ENCODE results near the gene DPYD.

Gene DPYD

GRCh38 chr1:97901017-97901658 lies 19.7 kb downstream of the DPYD start:
- Histone ChIP-seq H3K4me1 (ENCODE audit: low read depth, poor library complexity, severe bottlenecking) (no peaks in the 10 kb centered on the region), H3K27me3 (ENCODE audit: insufficient read depth, low read depth) (no peaks in the 10 kb centered on the region), H3K4me3 (IDR thresholded peaks at IDR 0.05; ENCODE audit: insufficient read depth, low read depth, low read length) (no peak overlapping the region), H3K4me2 (no peak overlapping the region), H3K36me3 (ENCODE audit: insufficient read depth) (no peaks in the 10 kb centered on the region), H2AFZ (ENCODE audit: low read depth) (no peak overlapping the region), H3K9ac (no peak overlapping the region), H3K79me2 (ENCODE audit: insufficient read depth, low read depth) (no peaks in the 10 kb centered on the region), H3K27ac (no peak overlapping the region), H4K20me1 (ENCODE audit: insufficient read depth) (no peaks in the 10 kb centered on the region)
- no peak for TF ChIP-seq CTCF (conservative IDR thresholded peaks at IDR 0.05; ENCODE audit: low read depth, low read length)

- Histone ChIP-seq H3K27me3 (ENCODE audit: insufficient read depth, low read depth) (no peaks in the 10 kb centered on the region), H3K79me2 (ENCODE audit: insufficient read depth, low read depth) (no peaks in the 10 kb centered on the region)
These were observed 21.9 kb downstream of the DPYD start for GRCh38 chr1:97898948-97899347.

GRCh38 chr1:97895278-97895677 lies 25.6 kb downstream of the DPYD start:
- no peaks in the 10 kb centered on the region for H3K4me1 ChIP-seq (ENCODE audit: low read depth, poor library complexity, severe bottlenecking)
- no peak overlapping the region for H2AFZ ChIP-seq (ENCODE audit: low read depth)
- no peak overlapping the region for H3K4me3 ChIP-seq (IDR thresholded peaks at IDR 0.05; ENCODE audit: insufficient read depth, low read depth, low read length)
- H3K36me3 ChIP-seq (ENCODE audit: insufficient read depth), result no peaks in the 10 kb centered on the region
- no peak overlapping the region for H3K27ac ChIP-seq
- no peak for TF ChIP-seq CTCF (conservative IDR thresholded peaks at IDR 0.05; ENCODE audit: low read depth, low read length)
- no peak overlapping the region for H3K9ac ChIP-seq
- H3K4me2 ChIP-seq, result no peak overlapping the region
- H3K79me2 ChIP-seq (ENCODE audit: insufficient read depth, low read depth), result no peaks in the 10 kb centered on the region
- no peaks in the 10 kb centered on the region for H3K27me3 ChIP-seq (ENCODE audit: insufficient read depth, low read depth)
- H4K20me1 ChIP-seq (ENCODE audit: insufficient read depth), result 0 out of 2 replicates have a peak, but pooled peaks cover 4% of the 10 kb centered on the region

More at GRCh38 chr1:97898948-97899347, 21.9 kb downstream of the DPYD start:
- no peak overlapping the region for H2AFZ ChIP-seq (ENCODE audit: low read depth)
- no peaks in the 10 kb centered on the region for H3K4me1 ChIP-seq (ENCODE audit: low read depth, poor library complexity, severe bottlenecking)
- no peaks in the 10 kb centered on the region for H4K20me1 ChIP-seq (ENCODE audit: insufficient read depth)
- no peaks in the 10 kb centered on the region for H3K36me3 ChIP-seq (ENCODE audit: insufficient read depth)
- H3K9ac ChIP-seq, result no peak overlapping the region
- no peak overlapping the region for H3K4me3 ChIP-seq (IDR thresholded peaks at IDR 0.05; ENCODE audit: insufficient read depth, low read depth, low read length)
- no peak for TF ChIP-seq CTCF (conservative IDR thresholded peaks at IDR 0.05; ENCODE audit: low read depth, low read length)
- H3K27ac ChIP-seq, result no peak overlapping the region
- H3K4me2 ChIP-seq, result no peak overlapping the region

GRCh38 chr1:97893844-97894243 lies 27.0 kb downstream of the DPYD start:
- Histone ChIP-seq H4K20me1 (ENCODE audit: insufficient read depth) (0 out of 2 replicates have a peak, but pooled peaks cover 4% of the 10 kb centered on the region), H2AFZ (ENCODE audit: low read depth) (no peak overlapping the region), H3K36me3 (ENCODE audit: insufficient read depth) (no peaks in the 10 kb centered on the region), H3K4me3 (IDR thresholded peaks at IDR 0.05; ENCODE audit: insufficient read depth, low read depth, low read length) (no peak overlapping the region), H3K4me1 (ENCODE audit: low read depth, poor library complexity, severe bottlenecking) (no peaks in the 10 kb centered on the region), H3K79me2 (ENCODE audit: insufficient read depth, low read depth) (no peaks in the 10 kb centered on the region), H3K4me2 (no peak overlapping the region), H3K27me3 (ENCODE audit: insufficient read depth, low read depth) (no peaks in the 10 kb centered on the region), H3K27ac (no peak overlapping the region), H3K9ac (no peak overlapping the region)
- no peak for TF ChIP-seq CTCF (conservative IDR thresholded peaks at IDR 0.05; ENCODE audit: low read depth, low read length)
